Right lobe of liver (tissue), 6 donors: ENCODE data around the gene OS9. TPM values are rescaled to one million over a fixed set of nuclear protein-coding genes. Genes with fewer than 3 reads are reported as not detected.
A peak's percentile ranks its signal among the peaks of the same experiment; 100 is the strongest.

ENCODE experiments used
- ATAC-seq, 4 donors: fragments of 200-7000 bp; cut with Tn5 transposase; one replicate each; pipeline ENCODE4 v1.9.1; 2020; ENCODE audit warnings: mild to moderate bottlenecking in 4 of 4, moderate library complexity in 4 of 4
- DNase-seq, 3 donors: peaks; one replicate each; pipeline ENCODE4 v3.0.0-alpha.2; 2020
- H3K27ac ChIP-seq, 3 donors: fragments of 200-600 bp; one replicate each; pipeline ENCODE4 v1.8.0; 2022
- H3K27me3 ChIP-seq, 2 donors: fragments of 200-600 bp; one replicate each; pipeline ENCODE4 v1.8.0; 2022
- H3K36me3 ChIP-seq, 4 donors: fragments of 200-600 bp; sonication (generic) in 1 of 4; one replicate each; pipeline versions ENCODE4 v1.5.1 to v1.8.0; 2017 to 2022; ENCODE audit warnings: control low read depth in 1 of 4
- H3K4me1 ChIP-seq, 4 donors: fragments of 200-600 bp; sonication (generic) in 1 of 4; one replicate each; pipeline versions ENCODE4 v1.5.1 to v1.8.0; 2017 to 2022; ENCODE audit warnings: control low read depth in 1 of 4
- H3K4me3 ChIP-seq, 3 donors: fragments of 200-600 bp; one replicate each; pipeline ENCODE4 v1.8.0; 2022
- H3K9me3 ChIP-seq, 4 donors: fragments of 200-600 bp; sonication (generic) in 1 of 4; one replicate each; pipeline versions ENCODE4 v1.5.1 to v1.8.0; 2017 to 2022; ENCODE audit warnings: control low read depth in 1 of 4
- CTCF ChIP-seq, 4 donors: fragments of 200-600 bp in 3 of 4; fragments of 450-650 bp in 1 of 4; IDR thresholded peaks; one replicate each; pipeline versions ENCODE4 v1.5.1 to v1.8.0; 2016 to 2022; ENCODE audit warnings: antibody characterized with exemption in 4 of 4, mild to moderate bottlenecking in 2 of 4
- POLR2A ChIP-seq: fragments of 450-650 bp; IDR thresholded peaks from one replicate; pipeline ENCODE4 v1.6.1; 2017; ENCODE audit warnings: antibody characterized with exemption, mild to moderate bottlenecking
- WGBS: methylation state at CpG from one replicate; pipeline ENCODE4 v1.1.6; 2018; ENCODE audit warnings: low coverage, low lambda C conversion rate; ENCODE audit not compliant: insufficient coverage; ENCODE audit errors: missing lambda C conversion rate; 5-methylcytosine and 5-hydroxymethylcytosine counted together
- intact Hi-C, 2 donors: fragments of 100-400 bp; cut with DNase I; formaldehyde crosslinking; loops; one replicate each; pipeline versions ENCODE4 v1.11.2 to v1.14.1; 2022
- total RNA-seq, 6 experiments: library from RNA; depleted of rRNA in 2 of 6; stranded (reverse); fragments of >200 nt in 2 of 6; fragmentation: NEBNext Ultra II Directional in 3 of 6; extraction: Animal tissue kit (Norgen Biotek cat#: 25700) in 3 of 6; gene quantifications; one replicate each; pipeline versions ENCODE4 v1.1.0 to v1.2.4, GENCODE V29; 2016 to 2023
- donor health status: DM: no; HTN: yes; CAD: no.
- donor health status: DM: no; HTN: no; CAD: no.
- donor health status: DM: no; HTN: no; CAD: no.
- donor health status: DM: no; HTN: yes; CAD: no.
- donor health status: DM: no; HTN: yes; CAD: no.

OS9 gene
- total RNA-seq, 6 experiments from 2014 or later, result 179 to 245 (median 210) TPM

- Histone ChIP-seq H3K36me3 (peaks cover 0 to 20% (median 10%) of the 10 kb centered on the region in 4 donors), H3K9me3 (no peaks in the 10 kb centered on the region), H3K27ac (no peak overlapping the region), H3K4me3 (peak overlapping the region; percentile 7 to 39 (median 16)), H3K4me1 (peaks cover 0 to 22% (median 9%) of the 10 kb centered on the region in 4 donors), H3K27me3 (no peaks in the 10 kb centered on the region)
- no peak for TF ChIP-seq POLR2A
- no peak for TF ChIP-seq CTCF (IDR thresholded peaks at IDR 0.05)
- 34% methylated on average over 7 of the region's 10 CpGs for WGBS
- intact Hi-C loops, result no loop called here
- DNase-seq (no peak), ATAC-seq (peak in 1 of 4 donors; percentile 2)
Observed at GRCh38 chr12:57693317-57693658, 644 bp upstream of the OS9 start.

GRCh38 chr12:57694459-57695019, 607 bp downstream of the OS9 start:
- peak in 3 of 4 donors; percentile 0 to 5 (median 3) for ATAC-seq
- intact Hi-C loops, result no loop called here
- Histone ChIP-seq H3K4me3 (peak overlapping the region; percentile 94 to 97 (median 95)), H3K4me1 (peaks cover 0 to 22% (median 9%) of the 10 kb centered on the region in 4 donors), H3K27ac (peak overlapping the region; percentile 63 to 77 (median 76)), H3K27me3 (no peaks in the 10 kb centered on the region), H3K36me3 (peaks cover 0 to 20% (median 10%) of the 10 kb centered on the region in 4 donors), H3K9me3 (no peaks in the 10 kb centered on the region)
- TF ChIP-seq CTCF (IDR thresholded peaks at IDR 0.05), result no peak
- no peak for TF ChIP-seq POLR2A
- peak in 2 of 3 donors; percentile 52 to 54 for DNase-seq
- 0% methylated on average over 15 of the region's 15 CpGs for WGBS

GRCh38 chr12:57695770-57696432, 2.0 kb downstream of the OS9 start:
- H3K27ac ChIP-seq, result no peak overlapping the region
- H3K27me3 ChIP-seq, result no peaks in the 10 kb centered on the region
- ATAC-seq, result no peak
- 82% methylated on average over 9 of the region's 11 CpGs for WGBS
- no peak overlapping the region for H3K4me3 ChIP-seq
- peaks cover 0 to 20% (median 10%) of the 10 kb centered on the region in 4 donors for H3K36me3 ChIP-seq
- H3K4me1 ChIP-seq, result peaks cover 0 to 22% (median 9%) of the 10 kb centered on the region in 4 donors
- TF ChIP-seq POLR2A (no peak), CTCF (IDR thresholded peaks at IDR 0.05) (no peak)
- DNase-seq, result no peak
- intact Hi-C loops, result no loop called here
- H3K9me3 ChIP-seq, result no peaks in the 10 kb centered on the region

GRCh38 chr12:57697076-57697475, 3.1 kb downstream of the OS9 start:
- intact Hi-C loops, result no loop called here
- TF ChIP-seq CTCF (IDR thresholded peaks at IDR 0.05), result no peak
- TF ChIP-seq POLR2A, result no peak
- Histone ChIP-seq H3K27ac (no peak overlapping the region), H3K4me3 (no peak overlapping the region), H3K9me3 (no peaks in the 10 kb centered on the region), H3K4me1 (peaks cover 0 to 22% (median 9%) of the 10 kb centered on the region in 4 donors), H3K36me3 (peaks cover 0 to 20% (median 10%) of the 10 kb centered on the region in 4 donors), H3K27me3 (no peaks in the 10 kb centered on the region)
- ATAC-seq (no peak), DNase-seq (no peak)
- 100% methylated on average over 1 of the region's 1 CpG for WGBS
